ENCODE data around the gene TRAPPC14. TPM values are rescaled to one million over a fixed set of nuclear protein-coding genes. Genes with fewer than 3 reads are reported as not detected.

Gene TRAPPC14
- polyA plus RNA-seq, 4 donors, result 16.7 to 28.0 (median 23.7) TPM

DNA sequence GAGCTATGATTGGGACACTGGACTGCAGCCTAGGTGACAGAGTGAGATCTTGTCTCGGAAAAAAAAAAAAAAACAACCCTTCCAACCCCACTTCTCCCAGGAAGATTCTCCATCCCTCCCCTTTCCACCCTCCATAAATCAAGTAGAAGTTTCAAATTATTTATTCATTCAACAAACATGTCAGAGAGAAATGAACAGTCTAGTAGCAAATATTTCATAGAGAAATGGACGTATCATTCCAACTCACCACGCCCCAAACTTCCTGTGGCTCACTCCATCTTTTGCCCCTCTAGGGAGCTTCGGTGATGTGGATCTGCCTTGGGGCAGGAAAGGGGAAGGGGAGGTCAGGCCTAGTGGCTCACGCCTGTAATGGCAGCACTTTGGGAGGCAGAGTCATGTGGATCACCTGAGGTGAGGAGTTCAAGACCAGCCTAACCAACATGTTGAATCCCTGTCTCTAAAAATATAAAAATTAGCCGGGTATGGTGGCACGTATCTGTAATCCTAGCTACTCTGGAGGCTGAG lies 638 bp upstream of the TRAPPC14 start:
- no peaks in the 10 kb centered on the region for H3K9me3 ChIP-seq (ENCODE audit: control insufficient read depth in 2 of 2, insufficient read depth in 1 of 2, low read depth in 1 of 2, low read length in 1 of 2)
- H3K36me3 ChIP-seq (ENCODE audit: control insufficient read depth in 3 of 3, insufficient read depth in 2 of 3, low read depth in 1 of 3, low read length in 3 of 3), result peaks cover 0 to 34% (median 3%) of the 10 kb centered on the region in 3 donors
- H3K27me3 ChIP-seq (ENCODE audit: control insufficient read depth in 3 of 3, insufficient read depth in 3 of 3, low read length in 3 of 3), result no peaks in the 10 kb centered on the region
- DNase-seq (no peak), FAIRE-seq (no peak)
- H3K4me3 ChIP-seq (ENCODE audit: low read depth in 1 of 3, low read length in 3 of 3), result peak overlapping the region; percentile 78 to 82 (median 78)
- peaks cover 0 to 40% (median 5%) of the 10 kb centered on the region in 3 donors for H3K4me1 ChIP-seq (ENCODE audit: control insufficient read depth in 3 of 3, insufficient read depth in 2 of 3, low read depth in 1 of 3, low read length in 2 of 3)
- 60 to 67% (median 65%) methylated on average over 7 of the region's 7 CpGs for WGBS, 3 donors
- H3K27ac ChIP-seq (ENCODE audit: low read depth in 1 of 3, low read length in 2 of 3), result peak overlapping the region in 2 of 3 donors; percentile 67 to 70

- FAIRE-seq (no peak), DNase-seq (peak; percentile 49 to 59)
- Histone ChIP-seq H3K27me3 (ENCODE audit: control insufficient read depth in 3 of 3, insufficient read depth in 3 of 3, low read length in 3 of 3) (no peaks in the 10 kb centered on the region), H3K4me3 (ENCODE audit: low read depth in 1 of 3, low read length in 3 of 3) (peak overlapping the region; percentile 78 to 82 (median 78)), H3K4me1 (ENCODE audit: control insufficient read depth in 3 of 3, insufficient read depth in 2 of 3, low read depth in 1 of 3, low read length in 2 of 3) (peaks cover 4 to 48% (median 5%) of the 10 kb centered on the region in 3 donors), H3K27ac (ENCODE audit: low read depth in 1 of 3, low read length in 2 of 3) (peak overlapping the region in 1 of 3 donors; percentile 42), H3K36me3 (ENCODE audit: control insufficient read depth in 3 of 3, insufficient read depth in 2 of 3, low read depth in 1 of 3, low read length in 3 of 3) (peaks cover 3 to 50% (median 5%) of the 10 kb centered on the region in 3 donors), H3K9me3 (ENCODE audit: control insufficient read depth in 2 of 2, insufficient read depth in 1 of 2, low read depth in 1 of 2, low read length in 1 of 2) (no peaks in the 10 kb centered on the region)
- 21 to 29% (median 22%) methylated on average over 21 to 32 of the region's 32 CpGs for WGBS, 3 donors
Observed at GRCh38 chr7:100157334-100158228, 942 bp downstream of the TRAPPC14 start.

GRCh38 chr7:100157069-100157333 lies 1.5 kb downstream of the TRAPPC14 start:
- no peak for FAIRE-seq
- Histone ChIP-seq H3K27me3 (ENCODE audit: control insufficient read depth in 3 of 3, insufficient read depth in 3 of 3, low read length in 3 of 3) (no peaks in the 10 kb centered on the region), H3K36me3 (ENCODE audit: control insufficient read depth in 3 of 3, insufficient read depth in 2 of 3, low read depth in 1 of 3, low read length in 3 of 3) (peaks cover 3 to 52% (median 5%) of the 10 kb centered on the region in 3 donors), H3K9me3 (ENCODE audit: control insufficient read depth in 2 of 2, insufficient read depth in 1 of 2, low read depth in 1 of 2, low read length in 1 of 2) (no peaks in the 10 kb centered on the region), H3K4me1 (ENCODE audit: control insufficient read depth in 3 of 3, insufficient read depth in 2 of 3, low read depth in 1 of 3, low read length in 2 of 3) (peaks cover 4 to 50% (median 5%) of the 10 kb centered on the region in 3 donors), H3K4me3 (ENCODE audit: low read depth in 1 of 3, low read length in 3 of 3) (no peak overlapping the region), H3K27ac (ENCODE audit: low read depth in 1 of 3, low read length in 2 of 3) (peak overlapping the region in 2 of 3 donors; percentile 13 to 42)
- WGBS, 3 donors, result 62 to 75% (median 70%) methylated on average over 5 of the region's 5 CpGs
- no peak for DNase-seq

DNA sequence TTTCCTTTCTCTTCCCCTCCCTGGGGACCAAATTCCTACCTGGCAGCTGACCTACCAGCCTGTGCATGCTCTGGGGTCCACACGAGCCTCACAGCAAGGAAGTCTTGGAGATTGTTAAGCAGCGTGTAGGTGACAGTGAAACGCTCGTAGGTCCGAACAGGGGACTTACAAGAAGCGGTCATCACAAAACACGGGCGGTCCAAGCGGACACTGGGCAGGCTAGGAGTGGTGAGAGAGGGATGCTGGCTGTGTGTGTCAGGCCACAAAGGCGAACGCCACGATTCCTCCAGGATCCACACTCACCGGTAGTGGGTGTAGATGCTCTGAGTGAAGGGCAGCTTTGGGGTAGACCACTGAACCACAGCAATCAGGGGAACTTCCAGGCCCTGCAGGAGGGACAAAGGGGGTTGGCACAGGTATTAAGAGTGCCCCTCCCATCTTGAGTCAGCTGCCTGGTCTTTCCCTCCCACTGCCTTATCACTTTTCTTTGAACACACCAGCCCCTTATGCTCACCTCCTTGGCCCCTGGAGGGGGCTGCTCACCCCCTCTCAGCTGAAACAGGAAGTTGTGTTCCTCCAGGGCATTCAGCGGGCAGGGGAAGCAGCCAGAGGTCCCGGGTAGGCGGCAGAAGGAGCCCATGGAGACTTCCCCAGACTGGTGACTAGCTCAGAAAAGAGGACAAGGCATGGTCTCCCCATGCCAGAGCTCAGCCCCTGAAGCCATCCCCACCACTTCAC lies 2.0 kb downstream of the TRAPPC14 start:
- no peak for DNase-seq
- Histone ChIP-seq H3K4me1 (ENCODE audit: control insufficient read depth in 3 of 3, insufficient read depth in 2 of 3, low read depth in 1 of 3, low read length in 2 of 3) (peaks cover 4 to 50% (median 5%) of the 10 kb centered on the region in 3 donors), H3K27ac (ENCODE audit: low read depth in 1 of 3, low read length in 2 of 3) (peak overlapping the region in 1 of 3 donors; percentile 13), H3K4me3 (ENCODE audit: low read depth in 1 of 3, low read length in 3 of 3) (no peak overlapping the region), H3K27me3 (ENCODE audit: control insufficient read depth in 3 of 3, insufficient read depth in 3 of 3, low read length in 3 of 3) (no peaks in the 10 kb centered on the region), H3K9me3 (ENCODE audit: control insufficient read depth in 2 of 2, insufficient read depth in 1 of 2, low read depth in 1 of 2, low read length in 1 of 2) (no peaks in the 10 kb centered on the region), H3K36me3 (ENCODE audit: control insufficient read depth in 3 of 3, insufficient read depth in 2 of 3, low read depth in 1 of 3, low read length in 3 of 3) (peaks cover 3 to 57% (median 5%) of the 10 kb centered on the region in 3 donors)
- 81 to 85% (median 82%) methylated on average over 16 of the region's 16 CpGs for WGBS, 3 donors
- no peak for FAIRE-seq

GRCh38 chr7:100155553-100156317 lies 2.8 kb downstream of the TRAPPC14 start:
- no peaks in the 10 kb centered on the region for H3K9me3 ChIP-seq (ENCODE audit: control insufficient read depth in 2 of 2, insufficient read depth in 1 of 2, low read depth in 1 of 2, low read length in 1 of 2)
- H3K27me3 ChIP-seq (ENCODE audit: control insufficient read depth in 3 of 3, insufficient read depth in 3 of 3, low read length in 3 of 3), result no peaks in the 10 kb centered on the region
- peak overlapping the region in 2 of 3 donors; percentile 34 to 75 for H3K27ac ChIP-seq (ENCODE audit: low read depth in 1 of 3, low read length in 2 of 3)
- 62 to 79% (median 69%) methylated on average over 20 of the region's 20 CpGs for WGBS, 3 donors
- H3K4me1 ChIP-seq (ENCODE audit: control insufficient read depth in 3 of 3, insufficient read depth in 2 of 3, low read depth in 1 of 3, low read length in 2 of 3), result peaks cover 4 to 50% (median 5%) of the 10 kb centered on the region in 3 donors
- no peak for DNase-seq
- no peak for FAIRE-seq
- peaks cover 3 to 57% (median 5%) of the 10 kb centered on the region in 3 donors for H3K36me3 ChIP-seq (ENCODE audit: control insufficient read depth in 3 of 3, insufficient read depth in 2 of 3, low read depth in 1 of 3, low read length in 3 of 3)
- H3K4me3 ChIP-seq (ENCODE audit: low read depth in 1 of 3, low read length in 3 of 3), result no peak overlapping the region

DNA sequence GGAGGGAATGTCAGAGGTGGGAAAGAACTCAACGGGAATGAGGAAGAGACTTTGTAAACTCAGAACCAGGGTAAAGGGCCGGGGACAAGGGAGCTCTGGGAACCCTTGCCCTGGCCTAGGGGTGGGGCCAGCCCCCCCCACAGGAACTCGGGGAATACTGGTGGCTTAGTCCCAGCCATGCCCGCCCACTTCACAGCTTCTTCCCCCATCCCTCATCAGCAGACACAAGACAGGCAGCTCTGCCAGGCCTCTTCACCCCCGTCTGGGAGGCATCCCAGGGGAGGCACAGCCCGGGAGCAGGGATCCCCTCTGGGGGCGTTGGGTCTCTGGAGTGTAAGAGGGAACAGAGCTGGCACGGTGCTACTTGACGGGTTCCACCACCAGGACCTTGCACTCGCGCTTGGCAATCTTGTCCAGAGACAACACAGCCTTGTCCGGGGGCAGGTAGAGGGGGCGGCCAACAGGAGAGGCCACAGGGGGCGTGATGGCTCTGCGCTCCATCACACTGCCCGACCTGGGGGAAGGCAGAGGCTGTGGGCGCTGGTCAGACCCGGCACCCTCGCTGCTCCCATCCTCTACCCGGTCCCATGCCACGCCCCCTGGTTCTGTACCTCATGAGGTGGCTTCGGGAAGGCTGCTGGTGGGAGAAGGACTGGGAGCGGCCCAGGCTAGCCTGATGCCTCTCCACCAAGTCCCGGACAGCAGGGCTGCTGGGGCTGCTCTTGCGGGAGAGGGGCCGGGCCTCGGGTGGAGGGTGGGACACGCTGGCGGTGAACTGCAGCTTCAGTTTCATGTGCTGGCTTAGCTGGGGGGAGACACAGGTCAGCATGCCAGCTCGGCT lies 3.7 kb downstream of the TRAPPC14 start:
- DNase-seq (peak; percentile 80 to 81), FAIRE-seq (no peak)
- Histone ChIP-seq H3K4me1 (ENCODE audit: control insufficient read depth in 3 of 3, insufficient read depth in 2 of 3, low read depth in 1 of 3, low read length in 2 of 3) (peaks cover 5 to 50% (median 8%) of the 10 kb centered on the region in 3 donors), H3K36me3 (ENCODE audit: control insufficient read depth in 3 of 3, insufficient read depth in 2 of 3, low read depth in 1 of 3, low read length in 3 of 3) (peaks cover 3 to 57% (median 5%) of the 10 kb centered on the region in 3 donors), H3K9me3 (ENCODE audit: control insufficient read depth in 2 of 2, insufficient read depth in 1 of 2, low read depth in 1 of 2, low read length in 1 of 2) (no peaks in the 10 kb centered on the region), H3K4me3 (ENCODE audit: low read depth in 1 of 3, low read length in 3 of 3) (no peak overlapping the region), H3K27ac (ENCODE audit: low read depth in 1 of 3, low read length in 2 of 3) (peak overlapping the region; percentile 34 to 91 (median 75)), H3K27me3 (ENCODE audit: control insufficient read depth in 3 of 3, insufficient read depth in 3 of 3, low read length in 3 of 3) (no peaks in the 10 kb centered on the region)
- 42 to 63% (median 52%) methylated on average over 26 to 30 of the region's 30 CpGs for WGBS, 3 donors

DNA sequence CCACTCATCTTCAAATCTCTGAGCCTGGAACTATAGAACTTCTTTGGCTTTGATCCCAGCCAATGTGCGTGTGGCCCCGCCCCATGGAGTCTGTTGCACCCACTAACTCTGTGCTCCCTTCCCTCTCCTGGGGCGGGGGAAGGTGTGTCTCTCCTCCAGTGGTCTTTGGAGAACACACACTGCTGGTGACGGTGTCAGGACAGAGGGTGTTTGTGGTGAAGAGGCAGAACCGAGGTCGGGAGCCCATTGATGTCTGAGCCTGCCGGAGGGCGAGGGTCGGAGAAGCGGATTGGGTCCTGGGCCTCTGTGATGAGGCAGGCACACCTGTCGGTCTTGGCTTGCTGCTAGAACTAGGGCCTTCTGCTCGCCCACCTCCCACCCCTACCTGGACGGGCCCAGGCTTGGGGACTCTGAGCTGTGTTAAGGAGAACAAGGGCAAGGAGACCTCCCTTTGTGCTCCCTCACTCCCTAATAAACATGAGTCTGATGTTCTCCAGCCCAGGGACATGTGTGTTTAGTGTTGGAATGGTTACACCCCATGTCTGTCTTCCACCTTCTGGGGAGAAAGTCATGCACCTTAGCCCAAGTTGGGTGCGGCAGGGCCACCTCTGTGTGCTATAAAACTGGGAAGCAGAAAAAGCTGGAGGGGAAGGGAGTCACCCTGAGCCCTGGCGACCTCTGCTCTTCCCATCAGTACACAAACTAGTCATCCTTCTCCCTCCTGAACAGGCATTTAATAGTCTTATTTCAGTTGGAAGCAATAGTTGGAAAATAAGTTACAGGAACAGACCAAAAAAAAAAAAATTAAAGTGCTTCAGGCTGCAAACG lies 4.6 kb downstream of the TRAPPC14 start:
- Histone ChIP-seq H3K9me3 (ENCODE audit: control insufficient read depth in 2 of 2, insufficient read depth in 1 of 2, low read depth in 1 of 2, low read length in 1 of 2) (no peaks in the 10 kb centered on the region), H3K27me3 (ENCODE audit: control insufficient read depth in 3 of 3, insufficient read depth in 3 of 3, low read length in 3 of 3) (no peaks in the 10 kb centered on the region), H3K4me3 (ENCODE audit: low read depth in 1 of 3, low read length in 3 of 3) (no peak overlapping the region), H3K36me3 (ENCODE audit: control insufficient read depth in 3 of 3, insufficient read depth in 2 of 3, low read depth in 1 of 3, low read length in 3 of 3) (peaks cover 3 to 57% (median 5%) of the 10 kb centered on the region in 3 donors), H3K4me1 (ENCODE audit: control insufficient read depth in 3 of 3, insufficient read depth in 2 of 3, low read depth in 1 of 3, low read length in 2 of 3) (peaks cover 5 to 50% (median 8%) of the 10 kb centered on the region in 3 donors), H3K27ac (ENCODE audit: low read depth in 1 of 3, low read length in 2 of 3) (peak overlapping the region; percentile 75 to 91 (median 79))
- WGBS, 3 donors, result 20 to 63% (median 37%) methylated on average over 16 of the region's 16 CpGs
- FAIRE-seq (no peak), DNase-seq (peak; percentile 69 to 82)

All from small intestine (tissue), 7 donors.